GM12878 (cell line): ENCODE measurements around the gene RALGAPA1. TPM values are rescaled to one million over a fixed set of nuclear protein-coding genes. Genes with fewer than 3 reads are reported as not detected.

Source experiments
- ATAC-seq: fragments of 200-7000 bp; cut with Tn5 transposase; 3 replicates; pipeline ENCODE4 v1.9.1; 2020; ENCODE audit warnings: mild to moderate bottlenecking, moderate library complexity
- BruUV-seq: library from RNA; stranded (reverse); fragments of 400-500 nt; replicated peaks from 2 replicates; lab custom pipeline; 2021; lab: Mats Ljungman, UMichigan
- CTCF ChIA-PET: fragments of 300-600 bp; sonication (Branson Sonifier 250); formaldehyde crosslinking; extraction: SDS; loops from one replicate; lab custom pipeline; 2021; ENCODE audit warnings: inconsistent platforms; lab: Yijun Ruan, JAX
- POLR2A ChIA-PET: fragments of 350-600 bp; formaldehyde crosslinking; extraction: SDS; loops from one replicate; lab custom pipeline; 2021; ENCODE audit warnings: inconsistent platforms; lab: Charles Lee
- RAD21 ChIA-PET: fragments of 300-600 bp; sonication (Branson Sonifier 250); formaldehyde crosslinking; loops from one replicate; lab custom pipeline; 2023; ENCODE audit warnings: antibody characterized with exemption; ENCODE audit not compliant: unreplicated experiment; lab: Charles Lee
- SMC1A ChIA-PET: fragments of 300-600 bp; sonication (Branson Sonifier 250); formaldehyde crosslinking; loops from one replicate; lab custom pipeline; 2023; ENCODE audit not compliant: unreplicated experiment, uncharacterized antibody; lab: Charles Lee
- DNase-seq: peaks from one replicate; pipeline ENCODE4 v3.0.0-alpha.2; 2011; ENCODE audit warnings: low read depth, low spot score
- FAIRE-seq: peaks from 3 replicates; lab custom pipeline; 2011; peaks lifted over from hg19 to GRCh38; lab: Jason Lieb, UNC
- H2AFZ ChIP-seq: 2 replicates; pipeline ENCODE4 v1.6.0; 2011; ENCODE audit warnings: low read depth, low read length, control low read depth; ENCODE audit not compliant: control insufficient read depth
- H3K27ac ChIP-seq: 2 replicates; pipeline ENCODE4 v1.5.1; 2011; ENCODE audit warnings: control low read depth; ENCODE audit not compliant: control insufficient read depth, insufficient read depth
- H3K27me3 ChIP-seq, 2 experiments: replicated peaks in 1 of 2; 2 replicates each; pipeline versions ENCODE4 v1.6.0 to v1.6.1; 2011; ENCODE audit warnings: low read length in 1 of 2; ENCODE audit not compliant: control insufficient read depth in 2 of 2, insufficient read depth in 2 of 2
- H3K36me3 ChIP-seq, 2 experiments: 2 replicates each; pipeline ENCODE4 v1.5.1; 2011; ENCODE audit warnings: low read length in 1 of 2; ENCODE audit not compliant: control insufficient read depth in 2 of 2, insufficient read depth in 2 of 2
- H3K4me1 ChIP-seq: 2 replicates; pipeline ENCODE4 v1.6.1; 2011; ENCODE audit warnings: mild to moderate bottlenecking, low read length, moderate library complexity, mixed read lengths; ENCODE audit not compliant: control insufficient read depth, insufficient read depth
- H3K4me2 ChIP-seq: 2 replicates; pipeline ENCODE4 v1.6.0; 2011; ENCODE audit warnings: control low read depth; ENCODE audit not compliant: control insufficient read depth, insufficient read depth
- H3K4me3 ChIP-seq: fragments of 200-600 bp; sonication (generic); 2 replicates; pipeline ENCODE4 v1.5.1; 2016
- H3K79me2 ChIP-seq: 2 replicates; pipeline ENCODE4 v1.6.0; 2011; ENCODE audit warnings: low read length; ENCODE audit not compliant: control insufficient read depth, insufficient read depth
- H3K9ac ChIP-seq: 2 replicates; pipeline ENCODE4 v1.8.0; 2011; ENCODE audit warnings: low read length, control low read depth, mixed read lengths; ENCODE audit not compliant: control insufficient read depth, insufficient read depth
- H3K9me3 ChIP-seq: replicated peaks from 3 replicates; pipeline ENCODE4 v1.5.1; 2011; ENCODE audit warnings: mild to moderate bottlenecking, low read length; ENCODE audit not compliant: control insufficient read depth, insufficient read depth
- H4K20me1 ChIP-seq: 2 replicates; pipeline ENCODE4 v1.6.0; 2011; ENCODE audit not compliant: control insufficient read depth, insufficient read depth
- CBX5 ChIP-seq: sonication (generic); IDR thresholded peaks from 2 replicates; pipeline ENCODE4 v1.6.1; 2016; ENCODE audit warnings: low read depth, moderate library complexity, mild to moderate bottlenecking, inconsistent platforms
- DPF2 ChIP-seq: fragments of 450-650 bp; IDR thresholded peaks from 2 replicates; pipeline ENCODE4 v1.6.1; 2017; ENCODE audit warnings: mild to moderate bottlenecking
- EGR1 ChIP-seq, 2 experiments: IDR thresholded peaks; 1 replicate in 1 of 2; 2 replicates in 1 of 2; pipeline ENCODE4 v1.6.1; 2011 to 2012; ENCODE audit warnings: low read depth in 2 of 2, low read length in 2 of 2, borderline replicate concordance in 1 of 2, mild to moderate bottlenecking in 1 of 2, moderate library complexity in 1 of 2
- MEF2B ChIP-seq: fragments of 450-650 bp; IDR thresholded peaks from 2 replicates; pipeline ENCODE4 v1.6.1; 2018; ENCODE audit warnings: mild to moderate bottlenecking, moderate library complexity; ENCODE audit not compliant: partially characterized antibody, poor library complexity, severe bottlenecking
- NR2C2 ChIP-seq: IDR thresholded peaks from 2 replicates; pipeline ENCODE4 v1.6.1; 2011; ENCODE audit warnings: borderline replicate concordance, low read depth; ENCODE audit not compliant: control insufficient read depth, insufficient read length
- SUPT20H ChIP-seq: IDR thresholded peaks from 2 replicates; pipeline ENCODE4 v1.6.1; 2011; ENCODE audit warnings: low read depth, mild to moderate bottlenecking, low read length, moderate library complexity, borderline replicate concordance; ENCODE audit not compliant: control insufficient read depth
- WGBS: methylation state at CpG from one replicate; pipeline ENCODE4 v1.1.6; 2016; ENCODE audit warnings: low lambda C conversion rate; ENCODE audit not compliant: insufficient replicate concordance, insufficient coverage; ENCODE audit errors: missing lambda C conversion rate; 5-methylcytosine and 5-hydroxymethylcytosine counted together
- in situ Hi-C: fragments of 300-500 bp; cut with MboI; formaldehyde crosslinking; loops from 9 replicates; pipeline ENCODE4 v1.14.3; 2018; ENCODE audit warnings: mixed read lengths
- intact Hi-C: fragments of 100-400 bp; cut with micrococcal nuclease; formaldehyde crosslinking; loops from one replicate; pipeline ENCODE4 v1.14.2; 2022; ENCODE audit not compliant: unreplicated experiment
- polyA plus RNA-seq, 11 experiments: library from polyadenylated mRNA; depleted of rRNA in 4 of 11; unstranded in 6 of 11; stranded (reverse) in 5 of 11; fragments of >200 nt; fragmentation: Nextera tagmentation in 4 of 11; fragmentation: Illumina TruSeq in 1 of 11; extraction: Ambion mirVana in 4 of 11; extraction: Trizol in 1 of 11; gene quantifications; 1 replicate in 1 of 11; 2 replicates in 10 of 11; pipeline versions ENCODE4 v1.2.1 to v1.2.3, GENCODE V29; 2011 to 2016; ENCODE audit warnings: inconsistent platforms in 2 of 11, missing spikeins in 2 of 11, low read depth in 1 of 11
- total RNA-seq, 4 experiments: library from RNA; depleted of rRNA in 3 of 4; stranded (reverse); fragments of >200 nt in 3 of 4; fragmentation: Illumina TruSeq in 1 of 4; extraction: Trizol in 1 of 4; gene quantifications; 2 replicates each; pipeline versions ENCODE4 v1.2.1 to v1.2.3, GENCODE V29; 2013 to 2021

The RALGAPA1 gene
- total and polyA plus RNA-seq, 10 of the 15 experiments (the other 5 are each of a cell fraction or from before 2014, with no cell fraction given) = 5.6 to 26.7 (median 14.7) TPM

- in situ Hi-C loops = no loop called here
- H3K27me3 ChIP-seq = no peaks in the 10 kb centered on the region
- no peak for ATAC-seq
- SMC1A ChIA-PET = no interaction called here
- H3K27ac ChIP-seq = no peak overlapping the region
- POLR2A ChIA-PET = no interaction called here
- no peak overlapping the region for H2AFZ ChIP-seq
- FAIRE-seq = no peak
- no peaks in the 10 kb centered on the region for H3K4me1 ChIP-seq
- no TSS peak for BruUV-seq
- TF ChIP-seq SUPT20H = no peak
- no peak for TF ChIP-seq EGR1 (IDR thresholded peaks at IDR 0.05; ENCODE audit: borderline replicate concordance in 1 of 2, low read depth in 2 of 2, low read length in 2 of 2)
- TF ChIP-seq DPF2 = no peak
- no peaks in the 10 kb centered on the region for H3K79me2 ChIP-seq
- no peak for DNase-seq
- CTCF ChIA-PET = interaction anchor here (1.0 kb wide), 1 partner anchor 10 kb away, joined by 3 read pairs; no protein-coding TSS in a partner anchor
- no peaks in the 10 kb centered on the region for H4K20me1 ChIP-seq
- no peaks in the 10 kb centered on the region for H3K9me3 ChIP-seq
- RAD21 ChIA-PET = no interaction called here
- H3K9ac ChIP-seq = no peak overlapping the region
- WGBS = 86% methylated on average over 4 of the region's 4 CpGs
- no peak overlapping the region for H3K4me3 ChIP-seq
- H3K36me3 ChIP-seq = no peaks in the 10 kb centered on the region
- intact Hi-C loops = no loop called here
- no peak overlapping the region for H3K4me2 ChIP-seq
Observed at GRCh38 chr14:35789651-35790050, 19.4 kb downstream of the RALGAPA1 start.

DNA sequence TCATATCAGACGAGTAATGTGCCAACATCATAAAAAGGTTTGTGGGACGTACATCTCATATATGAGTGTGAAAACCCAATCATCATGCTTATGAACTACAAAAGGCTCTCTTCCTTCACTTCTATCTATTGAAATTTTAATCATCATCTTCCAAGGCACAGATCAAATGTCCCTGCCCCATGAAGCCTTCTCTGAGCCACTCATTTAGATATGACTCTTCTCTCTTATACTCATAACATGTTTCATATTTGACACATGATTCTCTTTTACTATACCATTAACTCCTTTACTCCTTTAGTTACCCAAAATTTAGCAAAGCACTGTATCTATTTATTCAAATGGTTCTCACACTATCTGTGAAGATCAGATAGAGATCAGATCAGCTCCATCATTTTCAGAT, 22.2 kb downstream of the RALGAPA1 start:
- WGBS = 100% methylated on average over 2 of the region's 2 CpGs
- Histone ChIP-seq H3K27ac (no peak overlapping the region), H3K9ac (no peak overlapping the region), H3K4me2 (no peak overlapping the region), H3K4me3 (no peak overlapping the region), H3K4me1 (no peaks in the 10 kb centered on the region), H3K79me2 (no peaks in the 10 kb centered on the region), H4K20me1 (no peaks in the 10 kb centered on the region), H3K27me3 (no peaks in the 10 kb centered on the region), H2AFZ (no peak overlapping the region), H3K36me3 (no peaks in the 10 kb centered on the region), H3K9me3 (no peaks in the 10 kb centered on the region; the same call in 1 of the 3 replicates)
- TF ChIP-seq CBX5 = no peak
- TF ChIP-seq NR2C2 = no peak
- TF ChIP-seq MEF2B = no peak
- FAIRE-seq (no peak), DNase-seq (no peak), ATAC-seq (no peak)
- ChIA-PET SMC1A (interaction anchor here (1.4 kb wide), 1 partner anchor 13 kb away, joined by 3 read pairs; no protein-coding TSS in a partner anchor), RAD21 (interaction anchor here (1.0 kb wide), 1 partner anchor 11 kb away, joined by 3 read pairs; no protein-coding TSS in a partner anchor), CTCF (interaction anchor here (0.9 to 1.2 kb wide), 4 partner anchors 8 to 28 kb away, joined by 3 to 6 read pairs (median 4); no protein-coding TSS in a partner anchor), POLR2A (interaction anchor here (1.1 kb wide), 1 partner anchor 358 kb away, joined by 6 read pairs; no protein-coding TSS in a partner anchor)
- in situ Hi-C loops (no loop called here), intact Hi-C loops (no loop called here)
- no TSS peak for BruUV-seq
